ENCODE data around the gene IGF1R. TPM values are rescaled to one million over a fixed set of nuclear protein-coding genes. Genes with fewer than 3 reads are reported as not detected.

Gene IGF1R
- total RNA-seq, 1 experiment from 2014 or later: 71.3 TPM

DNA sequence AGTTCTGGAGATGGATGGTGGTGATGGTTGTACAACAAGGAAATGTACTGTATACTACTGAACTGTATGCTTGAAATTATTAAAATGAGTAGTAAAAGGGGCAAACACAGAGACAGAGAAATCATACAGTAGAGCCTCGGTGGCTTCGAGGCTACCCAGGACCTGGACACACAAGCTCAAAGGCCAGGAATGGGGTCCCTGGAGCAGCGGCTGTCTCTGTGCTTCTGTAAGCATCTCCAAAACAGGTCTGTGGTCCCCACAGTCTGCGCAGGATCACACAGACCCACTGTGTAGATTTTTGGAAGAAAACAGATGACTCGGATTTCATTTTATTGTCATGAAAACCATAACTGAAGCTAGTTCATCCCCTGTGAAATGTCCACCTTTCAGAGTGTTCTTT is 319.6 kb downstream of the IGF1R start:
- Histone ChIP-seq H4K20me1 (ENCODE audit: insufficient read depth) (no peaks in the 10 kb centered on the region), H3K9me2 (ENCODE audit: insufficient read depth) (no peaks in the 10 kb centered on the region), H3K36me3 (ENCODE audit: low read depth) (no peaks in the 10 kb centered on the region), H3K4me3 (no peak overlapping the region), H3K27ac (no peak overlapping the region), H3K27me3 (ENCODE audit: insufficient read depth, low read depth) (no peaks in the 10 kb centered on the region), H3F3A (ENCODE audit: insufficient read depth, low read depth) (no peaks in the 10 kb centered on the region), H3K79me2 (ENCODE audit: low read depth) (no peaks in the 10 kb centered on the region), H2AFZ (no peak overlapping the region), H3K4me2 (no peak overlapping the region), H3K4me1 (replicated peaks; ENCODE audit: insufficient read depth) (no peaks in the 10 kb centered on the region), H3K9me3 (ENCODE audit: insufficient read depth, low read depth) (no peaks in the 10 kb centered on the region)
- POLR2A ChIA-PET (ENCODE audit: unreplicated experiment): no interaction called here
- DNase-seq: no peak
- no TSS peak for BruUV-seq (replicated peaks)
- TF ChIP-seq, protein P1, sequence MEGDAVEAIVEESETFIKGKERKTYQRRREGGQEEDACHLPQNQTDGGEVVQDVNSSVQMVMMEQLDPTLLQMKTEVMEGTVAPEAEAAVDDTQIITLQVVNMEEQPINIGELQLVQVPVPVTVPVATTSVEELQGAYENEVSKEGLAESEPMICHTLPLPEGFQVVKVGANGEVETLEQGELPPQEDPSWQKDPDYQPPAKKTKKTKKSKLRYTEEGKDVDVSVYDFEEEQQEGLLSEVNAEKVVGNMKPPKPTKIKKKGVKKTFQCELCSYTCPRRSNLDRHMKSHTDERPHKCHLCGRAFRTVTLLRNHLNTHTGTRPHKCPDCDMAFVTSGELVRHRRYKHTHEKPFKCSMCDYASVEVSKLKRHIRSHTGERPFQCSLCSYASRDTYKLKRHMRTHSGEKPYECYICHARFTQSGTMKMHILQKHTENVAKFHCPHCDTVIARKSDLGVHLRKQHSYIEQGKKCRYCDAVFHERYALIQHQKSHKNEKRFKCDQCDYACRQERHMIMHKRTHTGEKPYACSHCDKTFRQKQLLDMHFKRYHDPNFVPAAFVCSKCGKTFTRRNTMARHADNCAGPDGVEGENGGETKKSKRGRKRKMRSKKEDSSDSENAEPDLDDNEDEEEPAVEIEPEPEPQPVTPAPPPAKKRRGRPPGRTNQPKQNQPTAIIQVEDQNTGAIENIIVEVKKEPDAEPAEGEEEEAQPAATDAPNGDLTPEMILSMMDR (conservative IDR thresholded peaks at IDR 0.05): no peak
- TF ChIP-seq EZH2 (IDR thresholded peaks at IDR 0.05; ENCODE audit: low read depth): no peak
- intact Hi-C loops (cut with micrococcal nuclease; ENCODE audit: unreplicated experiment): no loop called here
- CTCF ChIA-PET: no interaction called here

DNA sequence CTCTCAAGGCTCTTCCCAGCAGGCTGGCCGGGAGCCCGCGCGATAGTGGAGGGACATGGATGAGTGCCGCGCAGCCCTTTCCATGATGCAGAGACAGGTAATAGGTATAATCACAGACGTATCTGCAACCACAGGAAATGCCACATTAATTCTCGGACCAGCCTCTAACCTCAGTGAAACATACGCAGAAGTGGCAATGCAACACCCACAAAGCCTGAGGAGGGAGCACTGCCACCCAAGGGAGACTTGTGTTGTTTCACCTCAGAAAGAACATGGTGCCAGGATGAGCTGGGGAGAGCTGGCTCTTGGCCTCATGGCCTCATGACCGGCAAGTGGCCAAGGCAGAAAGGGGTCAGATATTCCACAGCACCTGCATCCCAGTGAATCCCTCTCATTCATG is 320.2 kb downstream of the IGF1R start:
- H3K27ac ChIP-seq: no peak overlapping the region
- no peaks in the 10 kb centered on the region for H3K36me3 ChIP-seq (ENCODE audit: low read depth)
- no peaks in the 10 kb centered on the region for H3K9me2 ChIP-seq (ENCODE audit: insufficient read depth)
- ChIA-PET POLR2A (ENCODE audit: unreplicated experiment) (no interaction called here), CTCF (no interaction called here)
- no peaks in the 10 kb centered on the region for H3K27me3 ChIP-seq (ENCODE audit: insufficient read depth, low read depth)
- H3K4me1 ChIP-seq (replicated peaks; ENCODE audit: insufficient read depth): no peaks in the 10 kb centered on the region
- no peaks in the 10 kb centered on the region for H4K20me1 ChIP-seq (ENCODE audit: insufficient read depth)
- BruUV-seq (replicated peaks): no TSS peak
- H3F3A ChIP-seq (ENCODE audit: insufficient read depth, low read depth): no peaks in the 10 kb centered on the region
- TF ChIP-seq, protein P1 (conservative IDR thresholded peaks at IDR 0.05): no peak
- no peak for TF ChIP-seq EZH2 (IDR thresholded peaks at IDR 0.05; ENCODE audit: low read depth)
- intact Hi-C loops (cut with micrococcal nuclease; ENCODE audit: unreplicated experiment): no loop called here
- no peak overlapping the region for H3K4me2 ChIP-seq
- no peaks in the 10 kb centered on the region for H3K9me3 ChIP-seq (ENCODE audit: insufficient read depth, low read depth)
- no peaks in the 10 kb centered on the region for H3K79me2 ChIP-seq (ENCODE audit: low read depth)
- no peak for DNase-seq
- H2AFZ ChIP-seq: no peak overlapping the region
- H3K4me3 ChIP-seq: no peak overlapping the region

DNA sequence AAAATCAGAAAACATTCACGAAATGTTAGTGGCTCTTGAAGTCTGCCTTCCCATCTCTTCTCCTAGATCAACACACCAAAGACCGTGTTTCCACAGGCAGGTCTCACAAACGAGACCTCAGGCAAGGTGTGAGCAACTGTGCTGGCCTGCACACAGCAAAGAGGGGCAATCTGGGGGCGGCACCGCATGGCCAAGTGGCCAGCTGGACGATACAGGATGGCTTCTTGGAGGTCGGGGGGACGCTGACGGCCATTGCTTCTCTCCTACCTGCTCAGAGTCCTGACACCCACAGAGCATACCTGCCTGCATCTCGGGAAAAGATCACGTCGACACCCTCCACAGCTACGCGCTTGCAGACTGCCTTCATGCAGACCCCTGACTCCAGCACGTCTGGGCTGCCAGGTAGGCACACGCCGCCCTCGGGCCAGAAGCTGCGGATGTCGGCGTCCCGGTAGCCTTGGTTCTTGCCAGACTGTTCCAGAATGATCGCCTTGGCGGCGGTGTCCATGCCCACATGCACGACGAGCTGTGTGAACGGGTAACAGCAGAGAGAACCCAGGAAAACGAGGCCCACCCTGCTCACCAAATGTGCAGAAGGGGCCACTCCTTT is 320.9 kb downstream of the IGF1R start:
- no TSS peak for BruUV-seq (replicated peaks)
- H4K20me1 ChIP-seq (ENCODE audit: insufficient read depth): no peaks in the 10 kb centered on the region
- H3K27ac ChIP-seq: no peak overlapping the region
- DNase-seq: no peak
- CTCF ChIA-PET: no interaction called here
- no peaks in the 10 kb centered on the region for H3K79me2 ChIP-seq (ENCODE audit: low read depth)
- POLR2A ChIA-PET (ENCODE audit: unreplicated experiment): no interaction called here
- no peaks in the 10 kb centered on the region for H3K9me2 ChIP-seq (ENCODE audit: insufficient read depth)
- H3K27me3 ChIP-seq (ENCODE audit: insufficient read depth, low read depth): no peaks in the 10 kb centered on the region
- H3K9me3 ChIP-seq (ENCODE audit: insufficient read depth, low read depth): no peaks in the 10 kb centered on the region
- no peak for TF ChIP-seq EZH2 (IDR thresholded peaks at IDR 0.05; ENCODE audit: low read depth)
- TF ChIP-seq, protein P1 (conservative IDR thresholded peaks at IDR 0.05): no peak
- intact Hi-C loops (cut with micrococcal nuclease; ENCODE audit: unreplicated experiment): no loop called here
- H3K4me1 ChIP-seq (replicated peaks; ENCODE audit: insufficient read depth): no peaks in the 10 kb centered on the region
- no peaks in the 10 kb centered on the region for H3F3A ChIP-seq (ENCODE audit: insufficient read depth, low read depth)
- H3K4me3 ChIP-seq: no peak overlapping the region
- H2AFZ ChIP-seq: no peak overlapping the region
- H3K36me3 ChIP-seq (ENCODE audit: low read depth): no peaks in the 10 kb centered on the region
- H3K4me2 ChIP-seq: no peak overlapping the region
